Measurements from ENCODE around the gene ATL2. TPM values are rescaled to one million over a fixed set of nuclear protein-coding genes. Genes with fewer than 3 reads are reported as not detected.

The ATL2 gene
- total RNA-seq (2013) = 35.4 TPM
- polyA plus RNA-seq (10 to 100 TPM in 2 of 3 donors, 1 to 10 TPM in 1; 7.8 to 28.3 (median 10.8) TPM), polyA minus RNA-seq (54.3 and 57.6 TPM in 2 replicates), total RNA-seq (23.2 to 112 (median 67.6) reads per million in 11 experiments)

- WGBS (ENCODE audit: insufficient coverage) = under 1% methylated on average over 56 of the region's 73 CpGs
- intact Hi-C loops (cut with micrococcal nuclease) = loop anchor here in 1 of 2 donors (2.0 to 10.0 kb wide), 2 partner anchors 62 to 374 kb away; partner anchors contain the start of gene SRSF7
- peaks cover 45 to 51% of the 10 kb centered on the region in 2 donors for H3K4me1 ChIP-seq (ENCODE audit: control insufficient read depth in 1 of 2, insufficient read depth in 2 of 2, low read length in 2 of 2)
Observed at GRCh38 chr2:38377050-38377828, at the start of gene ATL2. Gene ATL2 (minus strand): TSS chr2:38377273. CDS start chr2:38377260, 13 bp downstream.

More at GRCh38 chr2:38377050-38377828, at the start of gene ATL2:
- peaks cover 2 to 5% of the 10 kb centered on the region in 2 donors for H3K36me3 Mint-ChIP-seq
- H3K27me3 ChIP-seq (ENCODE audit: control insufficient read depth in 2 of 2, insufficient read depth in 2 of 2, low read length in 2 of 2) = no peaks in the 10 kb centered on the region
- H3K4me1 Mint-ChIP-seq = peaks cover 45% of the 10 kb centered on the region
- H4K20me1 ChIP-seq (ENCODE audit: insufficient read depth, low read length) = peaks cover 39% of the 10 kb centered on the region
- H3K27me3 Mint-ChIP-seq (ENCODE audit: low read depth in 3 of 3) = no peaks in the 10 kb centered on the region
- H3K9me3 ChIP-seq (replicated peaks in 1 of 2; ENCODE audit: control insufficient read depth in 1 of 2, insufficient read depth in 1 of 2, low read length in 2 of 2) = no peaks in the 10 kb centered on the region
- DNase-seq = peak; percentile 89 to 92 (median 89)
- peak within 1 kb of the TSS; percentile 84 for H3K4me2 ChIP-seq (replicated peaks; ENCODE audit: extremely low read depth, low read length, poor library complexity, severe bottlenecking)
- no peak for TF ChIP-seq CTCF (IDR thresholded peaks at IDR 0.05)
- no peaks in the 10 kb centered on the region for H3K36me3 ChIP-seq (replicated peaks in 1 of 2; ENCODE audit: control insufficient read depth in 1 of 2, insufficient read depth in 2 of 2, low read length in 2 of 2)
- peak within 1 kb of the TSS; percentile 94 for H3K9ac ChIP-seq (ENCODE audit: insufficient read depth, low read length, poor library complexity, severe bottlenecking)
- H3K27ac ChIP-seq (ENCODE audit: low read depth in 1 of 2, low read length in 2 of 2) = peak within 1 kb of the TSS; percentile 91 to 92
- H3K4me3 Mint-ChIP-seq = peak within 1 kb of the TSS; percentile 88 to 97
- H3K27ac Mint-ChIP-seq = peak within 1 kb of the TSS; percentile 87 to 95 (median 93)
- peak within 1 kb of the TSS; percentile 87 to 91 (median 88) for H3K4me3 ChIP-seq (replicated peaks in 1 of 3; ENCODE audit: low read depth in 2 of 3, low read length in 3 of 3)
- H2AFZ ChIP-seq (ENCODE audit: insufficient read depth, low read depth, low read length, poor library complexity, severe bottlenecking) = peak within 1 kb of the TSS; percentile 87
- H3K79me2 ChIP-seq (ENCODE audit: insufficient read depth, low read length) = peaks cover 43% of the 10 kb centered on the region
- H3K9me3 Mint-ChIP-seq = no peaks in the 10 kb centered on the region
